ENCODE measurements around the gene SLC9C2.

DNA sequence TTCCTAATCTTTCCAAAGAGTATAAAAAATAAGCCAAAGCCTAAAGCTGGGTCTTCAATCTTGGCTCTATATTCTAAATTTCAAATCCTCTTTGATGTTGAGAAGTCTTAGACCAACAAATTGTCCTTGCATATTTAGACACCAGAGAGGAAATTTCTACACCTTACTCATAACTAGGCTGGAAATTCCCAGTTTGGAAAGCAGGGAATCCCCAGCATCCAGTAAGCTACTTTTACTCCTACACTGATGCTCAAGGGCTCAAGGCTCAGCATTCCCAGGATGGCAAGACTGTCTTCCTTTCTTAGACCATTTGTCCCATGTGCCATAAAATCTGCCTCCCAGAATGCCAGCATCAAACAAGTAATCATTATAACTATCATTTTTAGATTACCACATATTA, 97.5 kb downstream of the SLC9C2 start:
- TF ChIP-seq, protein P1, sequence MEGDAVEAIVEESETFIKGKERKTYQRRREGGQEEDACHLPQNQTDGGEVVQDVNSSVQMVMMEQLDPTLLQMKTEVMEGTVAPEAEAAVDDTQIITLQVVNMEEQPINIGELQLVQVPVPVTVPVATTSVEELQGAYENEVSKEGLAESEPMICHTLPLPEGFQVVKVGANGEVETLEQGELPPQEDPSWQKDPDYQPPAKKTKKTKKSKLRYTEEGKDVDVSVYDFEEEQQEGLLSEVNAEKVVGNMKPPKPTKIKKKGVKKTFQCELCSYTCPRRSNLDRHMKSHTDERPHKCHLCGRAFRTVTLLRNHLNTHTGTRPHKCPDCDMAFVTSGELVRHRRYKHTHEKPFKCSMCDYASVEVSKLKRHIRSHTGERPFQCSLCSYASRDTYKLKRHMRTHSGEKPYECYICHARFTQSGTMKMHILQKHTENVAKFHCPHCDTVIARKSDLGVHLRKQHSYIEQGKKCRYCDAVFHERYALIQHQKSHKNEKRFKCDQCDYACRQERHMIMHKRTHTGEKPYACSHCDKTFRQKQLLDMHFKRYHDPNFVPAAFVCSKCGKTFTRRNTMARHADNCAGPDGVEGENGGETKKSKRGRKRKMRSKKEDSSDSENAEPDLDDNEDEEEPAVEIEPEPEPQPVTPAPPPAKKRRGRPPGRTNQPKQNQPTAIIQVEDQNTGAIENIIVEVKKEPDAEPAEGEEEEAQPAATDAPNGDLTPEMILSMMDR (IDR thresholded peaks at IDR 0.05) = no peak
- TF ChIP-seq POLR2AphosphoS5 (IDR thresholded peaks at IDR 0.05) (no peak), POLR2A (IDR thresholded peaks at IDR 0.05) (no peak)

Measured in gastroesophageal sphincter (tissue), 3 donors.